ENCODE data around the gene IL17RB. TPM values are rescaled to one million over a fixed set of nuclear protein-coding genes. Genes with fewer than 3 reads are reported as not detected.

IL17RB gene
- total RNA-seq, 1 donor from 2014 or later = not detected

DNA sequence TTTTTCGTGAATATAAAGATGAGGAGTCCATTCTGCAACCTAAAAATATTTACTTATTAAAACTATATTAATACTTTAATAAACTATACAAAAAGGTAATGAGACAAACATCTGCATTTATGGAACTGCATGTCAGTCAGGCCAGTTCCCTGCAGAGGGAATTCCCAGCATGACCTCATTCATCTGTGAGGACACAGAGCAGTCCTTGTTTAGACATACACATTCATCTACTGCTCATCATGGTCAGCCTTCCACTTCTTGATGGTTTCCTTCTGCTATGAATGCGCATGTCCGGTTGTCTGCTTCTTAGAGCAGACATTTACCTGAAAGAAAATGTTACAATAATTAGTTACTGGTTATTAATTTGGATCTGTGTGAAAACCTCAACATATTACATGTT is 38.9 kb downstream of the IL17RB start:
- Histone ChIP-seq H3K4me3 (no peak overlapping the region), H3K4me1 (peaks cover 25% of the 10 kb centered on the region), H3K9me3 (no peaks in the 10 kb centered on the region), H3K27me3 (no peaks in the 10 kb centered on the region), H3K36me3 (peaks cover 0 to 22% of the 10 kb centered on the region in 2 donors), H3K27ac (no peak overlapping the region)
- intact Hi-C loops (cut with DNase I) = no loop called here
- TF ChIP-seq POLR2AphosphoS5 (IDR thresholded peaks at IDR 0.05; ENCODE audit: insufficient read depth in 1 of 2, low read depth in 1 of 2) = no peak
- TF ChIP-seq POLR2A (IDR thresholded peaks at IDR 0.05) = no peak
- TF ChIP-seq, protein P1, sequence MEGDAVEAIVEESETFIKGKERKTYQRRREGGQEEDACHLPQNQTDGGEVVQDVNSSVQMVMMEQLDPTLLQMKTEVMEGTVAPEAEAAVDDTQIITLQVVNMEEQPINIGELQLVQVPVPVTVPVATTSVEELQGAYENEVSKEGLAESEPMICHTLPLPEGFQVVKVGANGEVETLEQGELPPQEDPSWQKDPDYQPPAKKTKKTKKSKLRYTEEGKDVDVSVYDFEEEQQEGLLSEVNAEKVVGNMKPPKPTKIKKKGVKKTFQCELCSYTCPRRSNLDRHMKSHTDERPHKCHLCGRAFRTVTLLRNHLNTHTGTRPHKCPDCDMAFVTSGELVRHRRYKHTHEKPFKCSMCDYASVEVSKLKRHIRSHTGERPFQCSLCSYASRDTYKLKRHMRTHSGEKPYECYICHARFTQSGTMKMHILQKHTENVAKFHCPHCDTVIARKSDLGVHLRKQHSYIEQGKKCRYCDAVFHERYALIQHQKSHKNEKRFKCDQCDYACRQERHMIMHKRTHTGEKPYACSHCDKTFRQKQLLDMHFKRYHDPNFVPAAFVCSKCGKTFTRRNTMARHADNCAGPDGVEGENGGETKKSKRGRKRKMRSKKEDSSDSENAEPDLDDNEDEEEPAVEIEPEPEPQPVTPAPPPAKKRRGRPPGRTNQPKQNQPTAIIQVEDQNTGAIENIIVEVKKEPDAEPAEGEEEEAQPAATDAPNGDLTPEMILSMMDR (IDR thresholded peaks at IDR 0.05) = no peak
- no peak for DNase-seq (ENCODE audit: extremely low spot score in 2 of 2)

DNA sequence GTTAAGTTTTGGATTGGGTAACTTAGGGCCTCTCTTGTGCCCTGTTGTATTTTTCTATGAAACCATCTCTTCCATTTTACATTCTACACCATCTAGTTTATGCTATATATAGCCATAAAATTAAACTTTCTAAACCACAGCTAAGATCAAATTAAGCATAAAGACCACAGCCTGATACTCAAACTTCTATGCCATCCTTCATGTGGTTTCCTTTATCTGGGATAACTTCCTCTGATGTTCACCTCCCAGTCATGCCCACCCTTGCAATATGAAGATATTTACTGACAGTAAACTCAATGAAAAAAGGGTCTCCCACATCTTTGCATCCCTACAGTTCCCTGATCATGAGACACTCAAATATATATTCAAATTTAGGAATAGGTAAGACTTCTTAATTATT is 41.1 kb downstream of the IL17RB start:
- no peak for DNase-seq (ENCODE audit: extremely low spot score in 2 of 2)
- intact Hi-C loops (cut with DNase I) = no loop called here
- Histone ChIP-seq H3K27ac (no peak overlapping the region), H3K9me3 (no peaks in the 10 kb centered on the region), H3K27me3 (no peaks in the 10 kb centered on the region), H3K4me1 (peaks cover 27% of the 10 kb centered on the region), H3K4me3 (no peak overlapping the region), H3K36me3 (peaks cover 0 to 22% of the 10 kb centered on the region in 2 donors)
- TF ChIP-seq POLR2A (IDR thresholded peaks at IDR 0.05) = no peak
- no peak for TF ChIP-seq POLR2AphosphoS5 (IDR thresholded peaks at IDR 0.05; ENCODE audit: insufficient read depth in 1 of 2, low read depth in 1 of 2)
- TF ChIP-seq, protein P1 (IDR thresholded peaks at IDR 0.05) = no peak

DNA sequence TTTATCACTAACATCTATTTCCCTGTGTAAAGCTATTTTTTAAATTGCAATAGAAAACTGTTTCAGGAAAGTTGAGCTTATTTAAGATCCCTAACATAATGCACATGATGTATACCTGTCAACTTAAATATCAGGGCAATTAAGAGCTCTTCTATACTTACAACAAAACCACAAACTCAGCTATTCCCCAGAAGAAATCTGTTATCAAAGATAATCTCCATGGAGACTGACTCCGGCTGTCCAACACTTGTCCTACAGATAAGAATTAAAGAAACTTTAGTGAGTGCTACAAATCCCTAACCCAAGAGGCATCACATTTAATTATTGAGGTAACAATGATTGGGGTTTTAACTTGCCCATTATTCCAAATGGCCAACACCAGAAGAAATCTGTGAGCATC is 41.9 kb downstream of the IL17RB start:
- intact Hi-C loops (cut with DNase I) = no loop called here
- DNase-seq (ENCODE audit: extremely low spot score in 2 of 2) = no peak
- H3K36me3 ChIP-seq = peaks cover 0 to 22% of the 10 kb centered on the region in 2 donors
- H3K4me3 ChIP-seq = no peak overlapping the region
- H3K27ac ChIP-seq = no peak overlapping the region
- no peaks in the 10 kb centered on the region for H3K27me3 ChIP-seq
- H3K9me3 ChIP-seq = no peaks in the 10 kb centered on the region
- TF ChIP-seq POLR2AphosphoS5 (IDR thresholded peaks at IDR 0.05; ENCODE audit: insufficient read depth in 1 of 2, low read depth in 1 of 2) (no peak), POLR2A (IDR thresholded peaks at IDR 0.05) (no peak)
- TF ChIP-seq, protein P1 (IDR thresholded peaks at IDR 0.05) = no peak
- peaks cover 29% of the 10 kb centered on the region for H3K4me1 ChIP-seq

DNA sequence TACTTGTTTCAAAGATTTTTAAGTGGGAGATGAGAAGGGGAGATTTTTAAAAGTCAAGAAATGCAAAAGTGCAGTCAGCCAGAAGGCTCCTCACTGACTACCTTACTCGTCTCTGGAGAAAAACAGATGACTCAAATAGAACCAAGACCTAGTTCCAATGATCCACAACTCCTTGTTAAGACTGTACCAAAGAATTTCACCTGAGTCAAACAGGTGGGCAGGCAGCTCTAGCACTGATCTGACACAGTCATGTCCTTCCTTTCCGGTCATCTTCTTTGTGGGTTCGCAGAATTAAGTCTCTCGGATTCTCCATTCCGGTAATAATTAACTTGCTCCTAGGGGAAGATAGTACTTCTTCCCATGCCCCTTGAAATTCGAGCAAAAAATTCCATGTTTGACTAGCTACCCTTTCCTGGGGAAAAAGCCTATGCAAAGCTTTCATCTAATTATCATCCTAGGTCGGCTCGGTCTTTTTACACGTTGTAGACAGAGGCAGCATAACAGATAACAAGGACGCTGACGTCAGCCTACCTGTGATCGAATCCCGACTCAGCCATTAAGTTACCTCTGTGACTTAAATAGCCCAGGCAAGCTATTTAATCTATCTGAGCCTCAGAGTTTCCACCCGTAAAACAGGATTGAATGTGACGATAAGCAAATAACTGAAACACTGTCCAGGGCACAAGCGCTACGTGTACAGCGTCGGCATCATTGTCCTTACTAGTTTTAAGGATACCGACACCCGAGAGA is 44.5 kb downstream of the IL17RB start:
- peak overlapping the region; percentile 79 to 98 for H3K4me3 ChIP-seq
- no peaks in the 10 kb centered on the region for H3K27me3 ChIP-seq
- peak overlapping the region; percentile 96 for H3K27ac ChIP-seq
- H3K4me1 ChIP-seq = peaks cover 29% of the 10 kb centered on the region
- TF ChIP-seq, protein P1 (IDR thresholded peaks at IDR 0.05) = no peak
- TF ChIP-seq POLR2A (IDR thresholded peaks at IDR 0.05) (no peak), POLR2AphosphoS5 (IDR thresholded peaks at IDR 0.05; ENCODE audit: insufficient read depth in 1 of 2, low read depth in 1 of 2) (no peak)
- no peaks in the 10 kb centered on the region for H3K9me3 ChIP-seq
- peaks cover 0 to 7% of the 10 kb centered on the region in 2 donors for H3K36me3 ChIP-seq
- intact Hi-C loops (cut with DNase I) = no loop called here
- no peak for DNase-seq (ENCODE audit: extremely low spot score in 2 of 2)
